Cortex of kidney (tissue), 1 donor: ENCODE results near the gene MYADML2.
"Not testable (repeated sequence)": the region's sequence is repeated elsewhere in the genome, so short reads cannot be mapped to it uniquely, and the experiment has no call there.

Source experiments
- DNase-seq: peaks from one replicate; lab custom pipeline; 2025; lab: John Stamatoyannopoulos, UW

Gene MYADML2

GRCh38 chr17:81958633-81959342 is 11.8 kb upstream of the MYADML2 start:
- no peak for DNase-seq

- no peak for DNase-seq
These were observed 10.8 kb upstream of the MYADML2 start for GRCh38 chr17:81957691-81958432.

GRCh38 chr17:81956607-81957589 is 9.9 kb upstream of the MYADML2 start:
- DNase-seq = no peak

GRCh38 chr17:81955756-81956544 is 8.9 kb upstream of the MYADML2 start:
- DNase-seq = no peak

- no peak for DNase-seq
These were observed 8.1 kb upstream of the MYADML2 start for GRCh38 chr17:81955058-81955681.

GRCh38 chr17:81954131-81955057 is 7.4 kb upstream of the MYADML2 start:
- no peak for DNase-seq

- DNase-seq = not testable (repeated sequence)
These were observed 6.4 kb upstream of the MYADML2 start for GRCh38 chr17:81953443-81953842.

GRCh38 chr17:81952792-81953228 is 5.8 kb upstream of the MYADML2 start:
- DNase-seq = no peak

GRCh38 chr17:81951785-81952684 is 5.0 kb upstream of the MYADML2 start:
- no peak for DNase-seq

- DNase-seq = no peak
These were observed 3.5 kb upstream of the MYADML2 start for GRCh38 chr17:81950501-81950900.

GRCh38 chr17:81948635-81949378 is 1.8 kb upstream of the MYADML2 start:
- DNase-seq = no peak

- no peak for DNase-seq
These were observed 2.2 kb downstream of the MYADML2 start for GRCh38 chr17:81944858-81945257.

- DNase-seq = no peak
These were observed 4.9 kb downstream of the MYADML2 start for GRCh38 chr17:81942167-81942553.

GRCh38 chr17:81941484-81942166 is 5.4 kb downstream of the MYADML2 start:
- no peak for DNase-seq

- no peak for DNase-seq
These were observed 6.2 kb downstream of the MYADML2 start for GRCh38 chr17:81940538-81941483.

- no peak for DNase-seq
These were observed 7.1 kb downstream of the MYADML2 start for GRCh38 chr17:81939881-81940385.
